Pancreas (tissue), 10 donors: ENCODE results near the gene CLASP1. TPM values are rescaled to one million over a fixed set of nuclear protein-coding genes. Genes with fewer than 3 reads are reported as not detected.

Experiments used
- ATAC-seq, 4 donors: fragments of 200-7000 bp; cut with Tn5 transposase; one replicate each; pipeline versions ENCODE4 v1.8.0 to v1.9.1; 2020; ENCODE audit warnings: mild to moderate bottlenecking in 4 of 4, moderate library complexity in 4 of 4
- DNase-seq, 6 donors: peaks; one replicate each; pipeline ENCODE4 v3.0.0-alpha.2; 2020
- FAIRE-seq: peaks from 2 replicates; lab custom pipeline; 2012; peaks lifted over from hg19 to GRCh38; lab: Jason Lieb, UNC
- H3K27ac ChIP-seq, 4 donors: fragments of 200-600 bp; sonication (generic); 1 replicate in 3 of 4; 2 replicates in 1 of 4; pipeline versions ENCODE4 v1.5.0 to v1.8.0; 2020
- H3K27me3 ChIP-seq, 4 donors: fragments of 200-600 bp; one replicate each; pipeline ENCODE4 v1.8.0; 2021
- H3K36me3 ChIP-seq, 3 donors: fragments of 200-600 bp; sonication (generic) in 1 of 3; one replicate each; pipeline versions ENCODE4 v1.5.0 to v1.8.0; 2020 to 2021
- H3K4me1 ChIP-seq, 3 donors: fragments of 200-600 bp; one replicate each; pipeline ENCODE4 v1.8.0; 2021
- H3K4me3 ChIP-seq, 4 donors: fragments of 200-600 bp; sonication (generic) in 2 of 4; one replicate each; pipeline versions ENCODE4 v1.5.0 to v1.8.0; 2020 to 2021
- H3K9me3 ChIP-seq, 4 donors: fragments of 200-600 bp; one replicate each; pipeline ENCODE4 v1.8.0; 2021
- CTCF ChIP-seq, 4 donors: fragments of 200-600 bp; sonication (generic) in 3 of 4; IDR thresholded peaks; one replicate each; pipeline versions ENCODE4 v1.5.0 to v1.8.0; 2021; ENCODE audit warnings: antibody characterized with exemption in 4 of 4
- WGBS, 2 donors: extraction: QIAGEN DNeasy Blood & Tissue Kit; methylation state at CpG; one replicate each; pipeline ENCODE4 v1.1.7; 2013; 5-methylcytosine and 5-hydroxymethylcytosine counted together
- intact Hi-C, 3 donors: fragments of 100-400 bp; cut with DNase I; formaldehyde crosslinking; loops; one replicate each; pipeline versions ENCODE4 v1.11.1 to v1.14.2; 2022
- polyA plus RNA-seq, 2 donors: library from polyadenylated mRNA; stranded (reverse); fragments of 200-250 nt; gene quantifications; one replicate each; pipeline ENCODE4 v1.2.3, GENCODE V29; 2013
- total RNA-seq, 6 donors: library from RNA; stranded (reverse); fragmentation: NEBNext Ultra II Directional in 4 of 6; extraction: Animal tissue kit (Norgen Biotek cat#: 25700) in 4 of 6; gene quantifications; one replicate each; pipeline versions ENCODE4 v1.2.1 to v1.2.4, GENCODE V29; 2021 to 2023
- donor health status: healthy with polysubstance abuse.
- donor health status: DM: no; HTN: no; CAD: no; lungs with moderate emphysema.
- donor health status: DM: no; HTN: no; CAD: no.
- donor health status: control.
- donor health status: control.
- donor health status: Bipolar disorder and iron deficiency.
- donor health status: DM: yes; HTN: yes; CAD: no.
- donor health status: DM: no; HTN: no; CAD: no.
- donor health status: DM: no; HTN: no; CAD: no.
- donor health status: DM: yes; HTN: yes; CAD: no.

The CLASP1 gene
- total and polyA plus RNA-seq, 8 donors = 8.9 to 34.5 (median 21.3) TPM

GRCh38 chr2:121545257-121545656 is 104.0 kb downstream of the CLASP1 start:
- H3K36me3 ChIP-seq = no peaks in the 10 kb centered on the region
- 41 to 46% methylated on average over 7 of the region's 7 CpGs for WGBS, 2 donors
- no peak overlapping the region for H3K27ac ChIP-seq
- FAIRE-seq (no peak), ATAC-seq (no peak), DNase-seq (no peak)
- H3K4me1 ChIP-seq = peaks cover 0 to 9% (median 4%) of the 10 kb centered on the region in 3 donors
- H3K4me3 ChIP-seq = no peak overlapping the region
- intact Hi-C loops = no loop called here
- no peaks in the 10 kb centered on the region for H3K9me3 ChIP-seq
- H3K27me3 ChIP-seq = no peaks in the 10 kb centered on the region
- TF ChIP-seq CTCF (IDR thresholded peaks at IDR 0.05) = no peak

GRCh38 chr2:121541495-121541894 is 107.8 kb downstream of the CLASP1 start:
- FAIRE-seq (no peak), DNase-seq (no peak), ATAC-seq (no peak)
- TF ChIP-seq CTCF (IDR thresholded peaks at IDR 0.05) = no peak
- WGBS, 2 donors = 73 to 76% methylated on average over 7 of the region's 7 CpGs
- H3K4me3 ChIP-seq = no peak overlapping the region
- no peaks in the 10 kb centered on the region for H3K9me3 ChIP-seq
- intact Hi-C loops = no loop called here
- no peak overlapping the region for H3K27ac ChIP-seq
- H3K27me3 ChIP-seq = no peaks in the 10 kb centered on the region
- no peaks in the 10 kb centered on the region for H3K36me3 ChIP-seq
- H3K4me1 ChIP-seq = peaks cover 0 to 13% (median 4%) of the 10 kb centered on the region in 3 donors

- no peak for DNase-seq
- 77 to 88% methylated on average over 4 of the region's 4 CpGs for WGBS, 2 donors
- intact Hi-C loops = loop anchor here in 1 of 3 donors (10.0 kb wide), 1 partner anchor 175 kb away; no protein-coding TSS in a partner anchor
- H3K36me3 ChIP-seq = no peaks in the 10 kb centered on the region
- H3K27me3 ChIP-seq = no peaks in the 10 kb centered on the region
- no peaks in the 10 kb centered on the region for H3K9me3 ChIP-seq
- FAIRE-seq = no peak
- H3K4me3 ChIP-seq = no peak overlapping the region
- no peak for ATAC-seq
- TF ChIP-seq CTCF (IDR thresholded peaks at IDR 0.05) = no peak
- peaks cover 0 to 13% (median 4%) of the 10 kb centered on the region in 3 donors for H3K4me1 ChIP-seq
- no peak overlapping the region for H3K27ac ChIP-seq
Observed at GRCh38 chr2:121539750-121540469, 109.4 kb downstream of the CLASP1 start.

GRCh38 chr2:121536850-121537557 is 112.3 kb downstream of the CLASP1 start:
- WGBS, 2 donors = 88 to 89% methylated on average over 9 of the region's 9 CpGs
- intact Hi-C loops = loop anchor here in 1 of 3 donors (10.0 kb wide), 1 partner anchor 178 kb away; no protein-coding TSS in a partner anchor
- no peaks in the 10 kb centered on the region for H3K27me3 ChIP-seq
- DNase-seq (no peak), ATAC-seq (no peak), FAIRE-seq (no peak)
- no peak overlapping the region for H3K4me3 ChIP-seq
- no peaks in the 10 kb centered on the region for H3K36me3 ChIP-seq
- H3K9me3 ChIP-seq = no peaks in the 10 kb centered on the region
- TF ChIP-seq CTCF (IDR thresholded peaks at IDR 0.05) = no peak
- H3K27ac ChIP-seq = no peak overlapping the region
- peaks cover 0 to 14% (median 13%) of the 10 kb centered on the region in 3 donors for H3K4me1 ChIP-seq
